Astrocyte (in vitro differentiated cells and primary cell): ENCODE measurements around the gene SSH2. TPM values are rescaled to one million over a fixed set of nuclear protein-coding genes. Genes with fewer than 3 reads are reported as not detected.

Source experiments
- DNase-seq: peaks from one replicate; pipeline ENCODE4 v3.0.0-alpha.2; 2010; ENCODE audit warnings: low read depth
- FAIRE-seq: peaks from 2 replicates; lab custom pipeline; 2011; peaks lifted over from hg19 to GRCh38; lab: Jason Lieb, UNC
- H2AFZ ChIP-seq: 2 replicates; pipeline ENCODE4 v1.6.0; 2012; ENCODE audit warnings: low read depth, low read length, inconsistent platforms
- H3K27ac ChIP-seq: 2 replicates; pipeline ENCODE4 v1.5.1; 2011; ENCODE audit warnings: low read depth, low read length, inconsistent platforms
- H3K27me3 ChIP-seq: 2 replicates; pipeline ENCODE4 v1.6.0; 2011; ENCODE audit warnings: low read length, inconsistent platforms; ENCODE audit not compliant: insufficient read depth
- H3K36me3 ChIP-seq: 2 replicates; pipeline ENCODE4 v1.5.1; 2011; ENCODE audit warnings: low read length, inconsistent platforms; ENCODE audit not compliant: insufficient read depth
- H3K4me1 ChIP-seq: 2 replicates; pipeline ENCODE4 v1.5.1; 2011; ENCODE audit warnings: low read length, inconsistent platforms; ENCODE audit not compliant: insufficient read depth
- H3K4me2 ChIP-seq: 2 replicates; pipeline ENCODE4 v1.6.0; 2012; ENCODE audit warnings: low read length, inconsistent platforms
- H3K4me3 ChIP-seq: 2 replicates; pipeline ENCODE4 v1.5.1; 2011; ENCODE audit warnings: low read depth, mild to moderate bottlenecking, low read length, inconsistent platforms; ENCODE audit not compliant: insufficient read depth
- H3K79me2 ChIP-seq: 2 replicates; pipeline ENCODE4 v1.6.0; 2012; ENCODE audit warnings: mild to moderate bottlenecking, low read length, inconsistent platforms; ENCODE audit not compliant: insufficient read depth
- H3K9ac ChIP-seq: 2 replicates; pipeline ENCODE4 v1.6.0; 2012; ENCODE audit warnings: mild to moderate bottlenecking, low read length, inconsistent platforms
- H3K9me3 ChIP-seq: 2 replicates; pipeline ENCODE4 v1.5.1; 2012; ENCODE audit warnings: low read depth, mild to moderate bottlenecking, low read length, inconsistent platforms; ENCODE audit not compliant: insufficient read depth
- H4K20me1 ChIP-seq: 2 replicates; pipeline ENCODE4 v1.6.0; 2012; ENCODE audit warnings: low read length, inconsistent platforms; ENCODE audit not compliant: insufficient read depth
- H3K27ac Mint-ChIP-seq: one replicate; pipeline ENCODE4 v1.8.0; 2021; ENCODE audit warnings: mild to moderate bottlenecking, mixed read lengths; ENCODE audit not compliant: unreplicated experiment
- H3K27me3 Mint-ChIP-seq: one replicate; pipeline ENCODE4 v1.8.0; 2021; ENCODE audit warnings: low read depth, mixed read lengths; ENCODE audit not compliant: unreplicated experiment
- H3K36me3 Mint-ChIP-seq: one replicate; pipeline ENCODE4 v1.8.0; 2021; ENCODE audit warnings: low read depth, mixed read lengths; ENCODE audit not compliant: unreplicated experiment
- H3K4me1 Mint-ChIP-seq: one replicate; pipeline ENCODE4 v1.8.0; 2021; ENCODE audit warnings: low read depth, mixed read lengths; ENCODE audit not compliant: unreplicated experiment
- H3K4me3 Mint-ChIP-seq: one replicate; pipeline ENCODE4 v1.8.0; 2021; ENCODE audit warnings: mild to moderate bottlenecking, moderate library complexity, mixed read lengths; ENCODE audit not compliant: unreplicated experiment
- H3K9me3 Mint-ChIP-seq: one replicate; pipeline ENCODE4 v1.8.0; 2021; ENCODE audit warnings: mild to moderate bottlenecking, mixed read lengths; ENCODE audit not compliant: unreplicated experiment
- EZH2 ChIP-seq: IDR thresholded peaks from 2 replicates; pipeline ENCODE4 v1.6.1; 2012; ENCODE audit warnings: mild to moderate bottlenecking, low read length, inconsistent platforms; ENCODE audit not compliant: insufficient read depth
- total RNA-seq: library from RNA; stranded (reverse); gene quantifications from 2 replicates; pipeline ENCODE4 v1.2.1, GENCODE V29; 2021
- TF ChIP-seq, protein P1 (sequence below): IDR thresholded peaks from 2 replicates; pipeline ENCODE4 v1.5.1; 2011; ENCODE audit warnings: low read depth, mild to moderate bottlenecking, inconsistent platforms, low read length, moderate library complexity; ENCODE audit not compliant: insufficient read depth

The SSH2 gene
- total RNA-seq, 1 donor from 2014 or later: 31.1 TPM

DNA sequence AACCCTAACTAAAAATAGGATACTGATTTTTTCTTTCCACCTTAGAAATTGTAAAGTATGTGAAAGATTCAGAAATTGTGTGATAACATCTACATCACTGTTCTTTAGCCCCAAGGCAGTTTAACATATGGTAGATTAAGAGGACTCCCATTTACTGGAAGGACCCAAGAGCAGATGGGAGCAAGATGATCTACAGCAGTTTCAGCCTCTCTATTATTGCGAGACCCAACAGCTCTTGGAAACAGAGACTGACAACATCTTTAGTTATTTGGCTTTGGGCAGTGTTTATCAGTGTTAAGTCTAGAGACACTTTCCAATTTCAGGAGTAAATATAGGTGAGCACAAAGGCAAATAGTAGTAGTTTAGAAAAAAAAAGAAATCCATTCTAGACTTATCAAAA lies 182.4 kb downstream of the SSH2 start:
- peaks cover 4% of the 10 kb centered on the region for H3K4me1 ChIP-seq
- Mint-ChIP-seq H3K4me1 (no peaks in the 10 kb centered on the region), H3K27me3 (no peaks in the 10 kb centered on the region), H3K9me3 (no peaks in the 10 kb centered on the region), H3K27ac (no peak overlapping the region), H3K36me3 (no peaks in the 10 kb centered on the region), H3K4me3 (no peak overlapping the region)
- H2AFZ ChIP-seq: no peak overlapping the region
- H3K27me3 ChIP-seq: no peaks in the 10 kb centered on the region
- no peaks in the 10 kb centered on the region for H3K79me2 ChIP-seq
- no peaks in the 10 kb centered on the region for H3K9me3 ChIP-seq
- no peak overlapping the region for H3K4me2 ChIP-seq
- TF ChIP-seq, protein P1, sequence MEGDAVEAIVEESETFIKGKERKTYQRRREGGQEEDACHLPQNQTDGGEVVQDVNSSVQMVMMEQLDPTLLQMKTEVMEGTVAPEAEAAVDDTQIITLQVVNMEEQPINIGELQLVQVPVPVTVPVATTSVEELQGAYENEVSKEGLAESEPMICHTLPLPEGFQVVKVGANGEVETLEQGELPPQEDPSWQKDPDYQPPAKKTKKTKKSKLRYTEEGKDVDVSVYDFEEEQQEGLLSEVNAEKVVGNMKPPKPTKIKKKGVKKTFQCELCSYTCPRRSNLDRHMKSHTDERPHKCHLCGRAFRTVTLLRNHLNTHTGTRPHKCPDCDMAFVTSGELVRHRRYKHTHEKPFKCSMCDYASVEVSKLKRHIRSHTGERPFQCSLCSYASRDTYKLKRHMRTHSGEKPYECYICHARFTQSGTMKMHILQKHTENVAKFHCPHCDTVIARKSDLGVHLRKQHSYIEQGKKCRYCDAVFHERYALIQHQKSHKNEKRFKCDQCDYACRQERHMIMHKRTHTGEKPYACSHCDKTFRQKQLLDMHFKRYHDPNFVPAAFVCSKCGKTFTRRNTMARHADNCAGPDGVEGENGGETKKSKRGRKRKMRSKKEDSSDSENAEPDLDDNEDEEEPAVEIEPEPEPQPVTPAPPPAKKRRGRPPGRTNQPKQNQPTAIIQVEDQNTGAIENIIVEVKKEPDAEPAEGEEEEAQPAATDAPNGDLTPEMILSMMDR: no peak
- TF ChIP-seq EZH2: no peak
- FAIRE-seq (no peak), DNase-seq (no peak)
- no peak overlapping the region for H3K4me3 ChIP-seq
- H4K20me1 ChIP-seq: peaks cover 10% of the 10 kb centered on the region
- no peaks in the 10 kb centered on the region for H3K36me3 ChIP-seq
- H3K9ac ChIP-seq: no peak overlapping the region
- no peak overlapping the region for H3K27ac ChIP-seq

DNA sequence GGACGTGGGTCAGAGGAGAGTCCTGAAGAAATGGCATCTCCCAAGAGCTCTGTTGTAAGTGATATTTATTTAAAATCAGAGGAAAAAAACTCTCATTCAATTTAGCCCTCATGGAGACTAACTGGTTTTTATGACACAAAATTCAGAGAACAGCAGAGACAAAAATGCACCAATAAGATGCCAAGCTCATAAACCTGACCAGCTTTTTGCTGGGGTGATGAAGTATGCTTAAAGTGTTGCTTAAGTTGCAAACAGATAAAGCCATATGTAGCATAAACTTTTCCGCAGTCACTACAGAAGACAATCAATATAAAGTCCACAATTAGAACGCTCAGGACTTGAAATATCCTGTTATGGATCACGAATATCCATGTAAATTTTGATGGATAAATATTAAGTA lies 183.4 kb downstream of the SSH2 start:
- Histone ChIP-seq H3K4me2 (no peak overlapping the region), H3K27me3 (no peaks in the 10 kb centered on the region), H3K9me3 (no peaks in the 10 kb centered on the region), H3K36me3 (no peaks in the 10 kb centered on the region), H3K27ac (no peak overlapping the region), H2AFZ (no peak overlapping the region), H4K20me1 (peaks cover 10% of the 10 kb centered on the region), H3K79me2 (no peaks in the 10 kb centered on the region), H3K4me3 (no peak overlapping the region), H3K9ac (no peak overlapping the region), H3K4me1 (peaks cover 4% of the 10 kb centered on the region)
- DNase-seq: no peak
- Mint-ChIP-seq H3K4me3 (no peak overlapping the region), H3K27ac (no peak overlapping the region), H3K36me3 (peaks cover 2% of the 10 kb centered on the region), H3K9me3 (no peaks in the 10 kb centered on the region), H3K4me1 (no peaks in the 10 kb centered on the region), H3K27me3 (no peaks in the 10 kb centered on the region)
- TF ChIP-seq EZH2: no peak
- TF ChIP-seq, protein P1: no peak
- no peak for FAIRE-seq

DNA sequence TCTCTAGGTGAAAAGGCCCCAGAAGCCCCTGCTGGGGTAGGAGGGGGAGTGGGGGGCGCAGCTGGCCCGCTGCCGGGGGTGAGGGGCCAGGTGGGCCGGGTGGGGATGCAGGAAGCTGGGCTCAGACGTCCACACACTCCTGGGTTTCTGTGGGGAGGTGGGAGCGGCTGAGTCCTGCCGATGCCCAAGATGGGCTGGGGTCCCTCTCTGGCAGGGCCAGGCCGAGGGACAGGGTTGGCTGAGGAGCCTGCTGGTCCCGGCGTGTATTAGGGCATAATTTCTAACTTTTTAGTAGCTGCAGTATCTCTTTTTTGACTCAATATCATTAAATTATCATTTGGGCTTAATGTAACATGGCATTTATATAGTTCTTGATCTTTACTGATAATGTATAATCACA lies 185.9 kb downstream of the SSH2 start:
- TF ChIP-seq, protein P1: no peak
- no peak for TF ChIP-seq EZH2
- Mint-ChIP-seq H3K27ac (no peak overlapping the region), H3K27me3 (no peaks in the 10 kb centered on the region), H3K4me3 (no peak overlapping the region), H3K36me3 (peaks cover 2% of the 10 kb centered on the region), H3K9me3 (no peaks in the 10 kb centered on the region), H3K4me1 (peaks cover 7% of the 10 kb centered on the region)
- peaks cover 10% of the 10 kb centered on the region for H4K20me1 ChIP-seq
- peaks cover 4% of the 10 kb centered on the region for H3K4me1 ChIP-seq
- no peaks in the 10 kb centered on the region for H3K9me3 ChIP-seq
- no peak overlapping the region for H3K4me3 ChIP-seq
- H3K79me2 ChIP-seq: no peaks in the 10 kb centered on the region
- no peaks in the 10 kb centered on the region for H3K36me3 ChIP-seq
- H3K4me2 ChIP-seq: no peak overlapping the region
- no peaks in the 10 kb centered on the region for H3K27me3 ChIP-seq
- DNase-seq: no peak
- H2AFZ ChIP-seq: no peak overlapping the region
- H3K27ac ChIP-seq: no peak overlapping the region
- H3K9ac ChIP-seq: no peak overlapping the region
- no peak for FAIRE-seq
